C4-2B (cell line): ENCODE data around the gene SESN2.

ENCODE experiments used
- ZFX ChIP-seq: fragments of 450-650 bp; IDR thresholded peaks from 2 replicates; pipeline ENCODE4 v1.6.1; 2017
- TF ChIP-seq, protein P1 (sequence below): fragments of 450-650 bp; conservative IDR thresholded peaks from 2 replicates; pipeline ENCODE4 v1.5.1; 2017; ENCODE audit warnings: mild to moderate bottlenecking

DNA sequence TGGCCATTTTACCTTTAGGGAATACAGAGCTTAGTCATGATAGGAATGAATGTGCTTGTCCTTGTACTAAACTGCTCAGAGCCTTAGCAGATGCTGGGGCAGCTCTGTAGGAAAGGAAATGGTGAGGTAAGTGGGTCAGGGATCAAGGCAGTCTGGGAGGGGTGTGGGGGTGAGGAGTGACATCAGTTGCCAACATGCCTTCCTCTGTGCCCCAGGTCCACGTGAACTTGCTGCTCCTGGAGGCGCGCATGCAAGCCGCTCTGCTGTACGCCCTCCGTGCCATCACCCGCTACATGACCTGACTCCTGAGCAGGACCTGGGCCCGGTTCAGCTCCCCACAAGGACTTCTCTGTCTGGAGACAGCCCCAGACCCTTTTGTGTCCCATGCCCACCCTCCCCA lies 21.2 kb downstream of the SESN2 start:
- TF ChIP-seq, protein P1, sequence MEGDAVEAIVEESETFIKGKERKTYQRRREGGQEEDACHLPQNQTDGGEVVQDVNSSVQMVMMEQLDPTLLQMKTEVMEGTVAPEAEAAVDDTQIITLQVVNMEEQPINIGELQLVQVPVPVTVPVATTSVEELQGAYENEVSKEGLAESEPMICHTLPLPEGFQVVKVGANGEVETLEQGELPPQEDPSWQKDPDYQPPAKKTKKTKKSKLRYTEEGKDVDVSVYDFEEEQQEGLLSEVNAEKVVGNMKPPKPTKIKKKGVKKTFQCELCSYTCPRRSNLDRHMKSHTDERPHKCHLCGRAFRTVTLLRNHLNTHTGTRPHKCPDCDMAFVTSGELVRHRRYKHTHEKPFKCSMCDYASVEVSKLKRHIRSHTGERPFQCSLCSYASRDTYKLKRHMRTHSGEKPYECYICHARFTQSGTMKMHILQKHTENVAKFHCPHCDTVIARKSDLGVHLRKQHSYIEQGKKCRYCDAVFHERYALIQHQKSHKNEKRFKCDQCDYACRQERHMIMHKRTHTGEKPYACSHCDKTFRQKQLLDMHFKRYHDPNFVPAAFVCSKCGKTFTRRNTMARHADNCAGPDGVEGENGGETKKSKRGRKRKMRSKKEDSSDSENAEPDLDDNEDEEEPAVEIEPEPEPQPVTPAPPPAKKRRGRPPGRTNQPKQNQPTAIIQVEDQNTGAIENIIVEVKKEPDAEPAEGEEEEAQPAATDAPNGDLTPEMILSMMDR = no peak
- TF ChIP-seq ZFX = no peak
